Tibial artery (tissue), 4 donors: ENCODE data around the gene FNDC8.

ENCODE experiments used
- DNase-seq, 2 donors: peaks; one replicate each; pipeline ENCODE4 v3.0.0-alpha.2; 2019
- H3K27ac ChIP-seq, 2 donors: fragments of 200-600 bp; sonication (generic) in 1 of 2; 1 replicate in 1 of 2; 2 replicates in 1 of 2; pipeline ENCODE4 v1.5.1; 2018 to 2019; ENCODE audit warnings: mild to moderate bottlenecking in 1 of 2
- H3K27me3 ChIP-seq, 2 donors: fragments of 200-600 bp; sonication (generic) in 1 of 2; one replicate each; pipeline versions ENCODE4 v1.5.1 to v1.6.0; 2016 to 2019
- H3K36me3 ChIP-seq, 3 donors: fragments of 200-600 bp; sonication (generic) in 2 of 3; one replicate each; pipeline ENCODE4 v1.5.1; 2016 to 2019; ENCODE audit warnings: mild to moderate bottlenecking in 2 of 3
- H3K4me1 ChIP-seq, 4 donors: fragments of 200-600 bp; sonication (generic) in 2 of 4; 1 replicate in 3 of 4; 2 replicates in 1 of 4; pipeline ENCODE4 v1.5.1; 2016 to 2019
- H3K4me3 ChIP-seq, 2 donors: fragments of 200-600 bp; sonication (generic) in 1 of 2; 1 replicate in 1 of 2; 2 replicates in 1 of 2; pipeline ENCODE4 v1.5.1; 2018 to 2019; ENCODE audit warnings: mild to moderate bottlenecking in 2 of 2
- H3K9me3 ChIP-seq, 3 donors: fragments of 200-600 bp; sonication (generic) in 1 of 3; one replicate each; pipeline ENCODE4 v1.5.1; 2016 to 2019
- CTCF ChIP-seq, 2 experiments: fragments of 200-600 bp in 1 of 2; fragments of 450-650 bp in 1 of 2; IDR thresholded peaks; one replicate each; pipeline ENCODE4 v1.5.1; 2017 to 2019; ENCODE audit warnings: antibody characterized with exemption in 2 of 2, mild to moderate bottlenecking in 1 of 2, moderate library complexity in 1 of 2
- intact Hi-C: fragments of 100-400 bp; cut with DNase I; formaldehyde crosslinking; loops from one replicate; pipeline ENCODE4 v1.15.0; 2023; ENCODE audit warnings: low total_unique reads

FNDC8 gene

GRCh38 chr17:35079547-35080423 is 41.6 kb upstream of the FNDC8 start:
- no peak for TF ChIP-seq CTCF (IDR thresholded peaks at IDR 0.05)
- no peak for DNase-seq
- no peaks in the 10 kb centered on the region for H3K27me3 ChIP-seq
- no peaks in the 10 kb centered on the region for H3K9me3 ChIP-seq
- intact Hi-C loops: no loop called here
- H3K36me3 ChIP-seq: no peaks in the 10 kb centered on the region
- H3K27ac ChIP-seq: no peak overlapping the region
- peaks cover 0 to 4% (median 0%) of the 10 kb centered on the region in 4 donors for H3K4me1 ChIP-seq
- H3K4me3 ChIP-seq: no peak overlapping the region

- Histone ChIP-seq H3K4me1 (peaks cover 0 to 4% (median 0%) of the 10 kb centered on the region in 4 donors), H3K4me3 (no peak overlapping the region), H3K27me3 (no peaks in the 10 kb centered on the region), H3K27ac (no peak overlapping the region), H3K9me3 (no peaks in the 10 kb centered on the region), H3K36me3 (no peaks in the 10 kb centered on the region)
- intact Hi-C loops: no loop called here
- DNase-seq: no peak
- no peak for TF ChIP-seq CTCF (IDR thresholded peaks at IDR 0.05)
Observed at GRCh38 chr17:35080536-35080935, 40.9 kb upstream of the FNDC8 start.

- no peak for TF ChIP-seq CTCF (IDR thresholded peaks at IDR 0.05)
- H3K27ac ChIP-seq: no peak overlapping the region
- no peak for DNase-seq
- intact Hi-C loops: no loop called here
- H3K27me3 ChIP-seq: no peaks in the 10 kb centered on the region
- H3K36me3 ChIP-seq: no peaks in the 10 kb centered on the region
- no peak overlapping the region for H3K4me3 ChIP-seq
- H3K9me3 ChIP-seq: no peaks in the 10 kb centered on the region
- peaks cover 0 to 5% (median under 1%) of the 10 kb centered on the region in 4 donors for H3K4me1 ChIP-seq
Observed at GRCh38 chr17:35081638-35082037, 39.8 kb upstream of the FNDC8 start.

- H3K9me3 ChIP-seq: no peaks in the 10 kb centered on the region
- no peaks in the 10 kb centered on the region for H3K27me3 ChIP-seq
- intact Hi-C loops: no loop called here
- H3K4me1 ChIP-seq: peaks cover 0 to 10% (median 4%) of the 10 kb centered on the region in 4 donors
- DNase-seq: no peak
- no peak overlapping the region for H3K4me3 ChIP-seq
- no peak overlapping the region for H3K27ac ChIP-seq
- TF ChIP-seq CTCF (IDR thresholded peaks at IDR 0.05): no peak
- no peaks in the 10 kb centered on the region for H3K36me3 ChIP-seq
Observed at GRCh38 chr17:35082073-35082657, 39.2 kb upstream of the FNDC8 start.

GRCh38 chr17:35083071-35083470 is 38.3 kb upstream of the FNDC8 start:
- intact Hi-C loops: no loop called here
- H3K9me3 ChIP-seq: no peaks in the 10 kb centered on the region
- TF ChIP-seq CTCF (IDR thresholded peaks at IDR 0.05): no peak

More at GRCh38 chr17:35083071-35083470, 38.3 kb upstream of the FNDC8 start:
- no peak for DNase-seq
- no peak overlapping the region for H3K4me3 ChIP-seq
- no peaks in the 10 kb centered on the region for H3K27me3 ChIP-seq
- no peak overlapping the region for H3K27ac ChIP-seq
- no peaks in the 10 kb centered on the region for H3K36me3 ChIP-seq
- peaks cover 0 to 19% (median 9%) of the 10 kb centered on the region in 4 donors for H3K4me1 ChIP-seq
